Naive thymus-derived CD4-positive, alpha-beta T cell (primary cell): ENCODE data around the gene COG7. TPM values are rescaled to one million over a fixed set of nuclear protein-coding genes. Genes with fewer than 3 reads are reported as not detected.

Experiments
- ATAC-seq: fragments of 150-1000 bp; cut with Tn5 transposase; 2 replicates; pipeline ENCODE4 v1.10.0; 2021; ENCODE audit warnings: mild to moderate bottlenecking, moderate library complexity
- CTCF ChIA-PET: fragments of 350-600 bp; sonication (Branson Sonifier 250); formaldehyde crosslinking; loops from one replicate; lab custom pipeline; 2021; ENCODE audit warnings: antibody characterized with exemption; lab: Charles Lee
- POLR2A ChIA-PET: fragments of 350-600 bp; sonication (Branson Sonifier 250); formaldehyde crosslinking; loops from one replicate; lab custom pipeline; 2021; ENCODE audit warnings: antibody characterized with exemption, inconsistent platforms; lab: Charles Lee
- DNase-seq, 9 donors: peaks; one replicate each; pipeline versions ENCODE4 v3.0.0 to v3.0.0-alpha.2; 2020 to 2022; ENCODE audit warnings: mixed read lengths in 1 of 9
- H3K27ac ChIP-seq: one replicate; pipeline ENCODE4 v1.7.0; 2013; ENCODE audit warnings: mild to moderate bottlenecking, low read depth, low read length, moderate library complexity
- H3K27me3 ChIP-seq, 2 donors: one replicate each; pipeline ENCODE4 v1.7.0; 2013; ENCODE audit warnings: low read length in 2 of 2, mild to moderate bottlenecking in 2 of 2, moderate library complexity in 2 of 2; ENCODE audit not compliant: control insufficient read depth in 2 of 2, insufficient read depth in 2 of 2
- H3K36me3 ChIP-seq, 3 experiments: 1 replicate in 2 of 3; 2 replicates in 1 of 3; pipeline ENCODE4 v1.7.0; 2013; ENCODE audit warnings: low read length in 3 of 3, mild to moderate bottlenecking in 3 of 3, moderate library complexity in 1 of 3; ENCODE audit not compliant: insufficient read depth in 3 of 3, control insufficient read depth in 2 of 3
- H3K4me1 ChIP-seq, 2 donors: one replicate each; pipeline ENCODE4 v1.7.0; 2013; ENCODE audit warnings: low read length in 2 of 2, mild to moderate bottlenecking in 2 of 2, moderate library complexity in 1 of 2; ENCODE audit not compliant: control insufficient read depth in 2 of 2, insufficient read depth in 2 of 2
- H3K4me3 ChIP-seq: 2 replicates; pipeline ENCODE4 v1.7.0; 2013; ENCODE audit warnings: mild to moderate bottlenecking, low read length
- H3K9me3 ChIP-seq, 3 experiments: 1 replicate in 2 of 3; 2 replicates in 1 of 3; pipeline ENCODE4 v1.7.0; 2013; ENCODE audit warnings: low read length in 3 of 3; ENCODE audit not compliant: control insufficient read depth in 2 of 3
- H3K27ac Mint-ChIP-seq, 9 donors: one replicate each; pipeline ENCODE4 v1.8.0; 2020 to 2022; ENCODE audit warnings: mixed read lengths in 9 of 9, mild to moderate bottlenecking in 8 of 9, moderate library complexity in 5 of 9, inconsistent platforms in 2 of 9
- H3K27me3 Mint-ChIP-seq, 5 donors: one replicate each; pipeline ENCODE4 v1.8.0; 2021 to 2022; ENCODE audit warnings: mixed read lengths in 5 of 5, mild to moderate bottlenecking in 1 of 5
- H3K36me3 Mint-ChIP-seq, 5 donors: one replicate each; pipeline ENCODE4 v1.8.0; 2020 to 2022; ENCODE audit warnings: mixed read lengths in 5 of 5, mild to moderate bottlenecking in 3 of 5, inconsistent platforms in 1 of 5
- H3K4me1 Mint-ChIP-seq, 7 donors: one replicate each; pipeline ENCODE4 v1.8.0; 2020 to 2022; ENCODE audit warnings: mixed read lengths in 7 of 7, mild to moderate bottlenecking in 3 of 7, inconsistent platforms in 1 of 7
- H3K4me3 Mint-ChIP-seq, 10 donors: one replicate each; pipeline ENCODE4 v1.8.0; 2020 to 2022; ENCODE audit warnings: mild to moderate bottlenecking in 10 of 10, mixed read lengths in 10 of 10, moderate library complexity in 6 of 10, inconsistent platforms in 2 of 10
- H3K9me3 Mint-ChIP-seq, 11 donors: one replicate each; pipeline ENCODE4 v1.8.0; 2020 to 2022; ENCODE audit warnings: mixed read lengths in 11 of 11, mild to moderate bottlenecking in 4 of 11, inconsistent platforms in 1 of 11, moderate library complexity in 1 of 11
- intact Hi-C, 2 donors: fragments of 100-400 bp; cut with micrococcal nuclease; formaldehyde crosslinking; loops; one replicate each; pipeline ENCODE4 v1.15.1; 2023
- polyA plus RNA-seq, 2 donors: library from polyadenylated mRNA; unstranded; fragments of 300-500 nt; fragmentation: Illumina TruSeq; gene quantifications; one replicate each; pipeline ENCODE4 v1.2.3, GENCODE V29; 2021
- total RNA-seq, 6 experiments: library from RNA in 5 of 6; stranded (reverse) in 5 of 6; gene quantifications; 1 replicate in 5 of 6; 2 replicates in 1 of 6; pipeline ENCODE4 v1.2.3 and lab custom pipeline; 2021 to 2026

The COG7 gene
- total and polyA plus RNA-seq, 7 experiments from 2014 or later = 9.6 to 28.4 (median 18.9) TPM

DNA sequence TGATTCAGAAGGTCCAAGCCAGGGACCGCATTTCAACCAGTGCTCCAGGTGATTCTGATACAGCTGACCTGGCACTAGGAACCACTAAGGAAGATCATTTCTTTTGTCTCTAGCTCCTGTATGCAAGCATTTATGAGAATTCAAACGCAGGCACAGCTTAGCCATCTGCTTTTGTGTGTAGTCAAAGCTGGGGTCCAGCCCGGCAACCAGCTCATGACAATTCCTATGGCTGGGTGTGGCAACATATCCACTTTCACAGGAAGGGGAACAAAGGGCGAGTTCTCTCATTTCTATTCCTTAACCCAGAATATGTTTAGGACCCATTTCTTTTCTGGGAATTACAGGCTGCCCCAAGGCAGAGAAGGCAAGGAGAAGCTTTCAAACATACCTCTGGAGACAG lies 27.3 kb upstream of the COG7 start:
- ATAC-seq (no peak), DNase-seq (no peak)
- intact Hi-C loops = no loop called here
- H3K36me3 Mint-ChIP-seq = peaks cover 13 to 55% (median 29%) of the 10 kb centered on the region in 5 donors
- peaks cover 0 to 20% of the 10 kb centered on the region in 2 donors for H3K4me1 ChIP-seq
- no peak overlapping the region for H3K4me3 ChIP-seq
- no peaks in the 10 kb centered on the region for H3K27me3 ChIP-seq
- no peaks in the 10 kb centered on the region for H3K9me3 ChIP-seq
- POLR2A ChIA-PET = interaction anchor here (0.9 kb wide), 1 partner anchor 12 kb away, joined by 3 read pairs; no protein-coding TSS in a partner anchor
- no peak overlapping the region for H3K27ac ChIP-seq
- peaks cover 0 to 5% (median 0%) of the 10 kb centered on the region in 7 donors for H3K4me1 Mint-ChIP-seq
- no peak overlapping the region for H3K27ac Mint-ChIP-seq
- no peak overlapping the region for H3K4me3 Mint-ChIP-seq
- H3K9me3 Mint-ChIP-seq = no peaks in the 10 kb centered on the region
- CTCF ChIA-PET = no interaction called here
- H3K36me3 ChIP-seq = peaks cover 23 to 93% (median 24%) of the 10 kb centered on the region in 3 experiments
- no peaks in the 10 kb centered on the region for H3K27me3 Mint-ChIP-seq

DNA sequence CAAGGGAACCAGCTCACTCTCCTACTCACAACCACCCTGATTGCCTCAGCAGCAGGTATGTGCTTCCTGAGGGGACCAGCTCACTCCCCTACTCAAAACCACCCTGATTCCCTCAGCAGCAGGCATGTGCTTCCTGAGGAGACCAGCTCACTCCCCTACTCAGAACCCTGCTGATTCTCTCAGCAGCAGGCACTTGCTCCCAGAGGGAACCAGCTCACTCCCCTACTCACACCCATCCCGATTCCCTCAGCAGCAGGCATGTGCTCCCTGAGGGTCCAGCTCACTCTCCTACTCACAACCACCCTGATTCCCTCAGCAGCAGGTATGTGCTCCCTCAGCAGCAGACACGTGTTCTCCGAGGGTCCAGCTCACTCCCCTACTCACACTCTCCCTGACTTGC lies 26.1 kb upstream of the COG7 start:
- Histone ChIP-seq H3K9me3 (no peaks in the 10 kb centered on the region), H3K4me3 (no peak overlapping the region), H3K36me3 (peaks cover 19 to 93% (median 20%) of the 10 kb centered on the region in 3 experiments), H3K27ac (no peak overlapping the region), H3K4me1 (peaks cover 0 to 19% of the 10 kb centered on the region in 2 donors), H3K27me3 (no peaks in the 10 kb centered on the region)
- ATAC-seq = no peak
- POLR2A ChIA-PET = interaction anchor here (0.6 kb wide), 1 partner anchor 30 kb away, joined by 3 read pairs; no protein-coding TSS in a partner anchor
- Mint-ChIP-seq H3K4me1 (peaks cover 0 to 5% (median 0%) of the 10 kb centered on the region in 7 donors), H3K9me3 (no peaks in the 10 kb centered on the region), H3K36me3 (peaks cover 10 to 52% (median 26%) of the 10 kb centered on the region in 5 donors), H3K27me3 (no peaks in the 10 kb centered on the region), H3K27ac (peak overlapping the region in 2 of 9 donors; percentile 14 to 15), H3K4me3 (no peak overlapping the region)
- DNase-seq = no peak
- intact Hi-C loops = no loop called here
- CTCF ChIA-PET = no interaction called here

GRCh38 chr16:23478566-23478965 lies 25.6 kb upstream of the COG7 start:
- ChIA-PET POLR2A (no interaction called here), CTCF (no interaction called here)
- peaks cover 15 to 57% (median 26%) of the 10 kb centered on the region in 5 donors for H3K36me3 Mint-ChIP-seq
- intact Hi-C loops = no loop called here
- H3K27ac ChIP-seq = no peak overlapping the region
- no peaks in the 10 kb centered on the region for H3K27me3 ChIP-seq
- H3K4me3 Mint-ChIP-seq = no peak overlapping the region
- H3K27me3 Mint-ChIP-seq = no peaks in the 10 kb centered on the region
- no peak overlapping the region for H3K27ac Mint-ChIP-seq
- H3K36me3 ChIP-seq = peaks cover 19 to 95% (median 24%) of the 10 kb centered on the region in 3 experiments
- no peaks in the 10 kb centered on the region for H3K9me3 Mint-ChIP-seq
- H3K4me1 ChIP-seq = peaks cover 0 to 13% of the 10 kb centered on the region in 2 donors
- DNase-seq = no peak
- no peak overlapping the region for H3K4me3 ChIP-seq
- ATAC-seq = no peak
- no peaks in the 10 kb centered on the region for H3K9me3 ChIP-seq
- H3K4me1 Mint-ChIP-seq = peaks cover 0 to 5% (median 0%) of the 10 kb centered on the region in 7 donors

GRCh38 chr16:23476289-23476688 lies 23.3 kb upstream of the COG7 start:
- intact Hi-C loops = no loop called here
- no peak overlapping the region for H3K4me3 ChIP-seq
- H3K36me3 Mint-ChIP-seq = peaks cover 15 to 46% (median 21%) of the 10 kb centered on the region in 5 donors
- H3K4me1 Mint-ChIP-seq = peaks cover 0 to 5% (median 0%) of the 10 kb centered on the region in 7 donors
- no peak overlapping the region for H3K27ac Mint-ChIP-seq
- ATAC-seq = no peak
- no peaks in the 10 kb centered on the region for H3K9me3 ChIP-seq
- H3K27me3 Mint-ChIP-seq = no peaks in the 10 kb centered on the region
- H3K36me3 ChIP-seq = peaks cover 15 to 75% (median 17%) of the 10 kb centered on the region in 3 experiments
- no peak overlapping the region for H3K27ac ChIP-seq
- H3K27me3 ChIP-seq = no peaks in the 10 kb centered on the region
- H3K4me3 Mint-ChIP-seq = no peak overlapping the region
- DNase-seq = no peak
- H3K4me1 ChIP-seq = no peaks in the 10 kb centered on the region
- CTCF ChIA-PET = no interaction called here
- POLR2A ChIA-PET = no interaction called here
- H3K9me3 Mint-ChIP-seq = no peaks in the 10 kb centered on the region

GRCh38 chr16:23469814-23470213 lies 16.8 kb upstream of the COG7 start:
- H3K4me3 ChIP-seq = no peak overlapping the region
- no peaks in the 10 kb centered on the region for H3K27me3 Mint-ChIP-seq
- CTCF ChIA-PET = no interaction called here
- peak overlapping the region in 3 of 9 donors; percentile 54 to 65 (median 55) for H3K27ac Mint-ChIP-seq
- peaks cover 12 to 66% (median 21%) of the 10 kb centered on the region in 3 experiments for H3K36me3 ChIP-seq
- no peak overlapping the region for H3K4me3 Mint-ChIP-seq
- no peaks in the 10 kb centered on the region for H3K9me3 Mint-ChIP-seq
- intact Hi-C loops = no loop called here
- DNase-seq (no peak), ATAC-seq (no peak)
- H3K4me1 Mint-ChIP-seq = no peaks in the 10 kb centered on the region
- no peaks in the 10 kb centered on the region for H3K9me3 ChIP-seq
- H3K4me1 ChIP-seq = no peaks in the 10 kb centered on the region
- peaks cover 9 to 45% (median 15%) of the 10 kb centered on the region in 5 donors for H3K36me3 Mint-ChIP-seq
- POLR2A ChIA-PET = no interaction called here
- no peaks in the 10 kb centered on the region for H3K27me3 ChIP-seq
- H3K27ac ChIP-seq = no peak overlapping the region

- ATAC-seq = no peak
- H3K27ac Mint-ChIP-seq = peak overlapping the region in 2 of 9 donors; percentile 2 to 32
- no peak overlapping the region for H3K4me3 Mint-ChIP-seq
- no peaks in the 10 kb centered on the region for H3K9me3 Mint-ChIP-seq
- no peaks in the 10 kb centered on the region for H3K4me1 Mint-ChIP-seq
- peaks cover 8 to 52% (median 21%) of the 10 kb centered on the region in 3 experiments for H3K36me3 ChIP-seq
- POLR2A ChIA-PET = no interaction called here
- H3K4me3 ChIP-seq = no peak overlapping the region
- peaks cover 9 to 38% (median 12%) of the 10 kb centered on the region in 5 donors for H3K36me3 Mint-ChIP-seq
- CTCF ChIA-PET = no interaction called here
- no peaks in the 10 kb centered on the region for H3K27me3 ChIP-seq
- intact Hi-C loops = no loop called here
- H3K9me3 ChIP-seq = no peaks in the 10 kb centered on the region
- no peak for DNase-seq
- no peaks in the 10 kb centered on the region for H3K4me1 ChIP-seq
- H3K27ac ChIP-seq = no peak overlapping the region
- H3K27me3 Mint-ChIP-seq = no peaks in the 10 kb centered on the region
Observed at GRCh38 chr16:23466162-23466885, 13.3 kb upstream of the COG7 start.
